HG03571 (cell line): ENCODE measurements around the gene IL1RAPL2.
A peak's percentile ranks its signal among the peaks of the same experiment; 100 is the strongest.
"Not testable (repeated sequence)": the region's sequence is repeated elsewhere in the genome, so short reads cannot be mapped to it uniquely, and the experiment has no call there.

Experiments
- ATAC-seq: cut with Tn5 transposase; IDR thresholded peaks from one replicate; pipeline ENCODE4 v1.9.1; 2021; ENCODE audit not compliant: unreplicated experiment

IL1RAPL2 gene

DNA sequence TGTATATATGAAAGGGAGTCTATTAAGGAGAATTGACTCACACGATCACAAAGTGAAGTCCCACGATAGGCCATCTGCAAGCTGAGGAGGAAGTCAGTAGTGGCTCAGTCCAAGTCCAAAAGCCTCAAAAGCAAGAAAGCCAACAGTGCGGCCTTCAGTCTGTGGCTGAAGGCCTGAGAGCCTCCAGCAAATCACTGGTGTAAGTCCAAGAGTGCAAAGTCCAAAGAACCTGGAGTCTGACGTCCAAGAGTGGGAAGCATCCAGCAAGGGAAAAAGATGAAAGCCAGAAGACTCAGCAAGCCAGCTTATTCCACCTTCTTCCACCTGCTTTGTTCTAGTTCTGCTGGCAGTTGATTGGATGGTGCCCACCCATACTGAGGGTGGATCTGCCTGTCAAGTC, 104.1 kb downstream of the IL1RAPL2 start:
- ATAC-seq, result no peak

DNA sequence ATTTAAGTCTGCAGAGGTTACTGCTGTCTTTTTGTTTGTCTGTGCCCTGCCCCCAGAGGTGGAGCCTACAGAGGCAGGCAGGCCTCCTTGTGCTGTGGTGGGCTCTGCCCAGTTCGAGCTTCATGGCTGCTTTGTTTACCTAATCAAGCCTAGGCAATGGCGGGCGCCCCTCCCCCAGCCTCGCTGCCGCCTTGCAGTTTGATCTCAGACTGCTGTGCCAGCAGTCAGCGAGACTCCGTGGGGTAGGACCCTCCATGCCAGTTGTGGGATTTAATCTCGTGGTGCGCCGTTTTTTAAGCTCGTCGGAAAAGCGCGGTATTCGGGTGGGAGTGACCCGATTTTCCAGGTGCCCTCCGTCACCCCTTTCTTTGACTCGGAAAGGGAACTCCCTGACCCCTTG, 111.5 kb downstream of the IL1RAPL2 start:
- not testable (repeated sequence) for ATAC-seq

DNA sequence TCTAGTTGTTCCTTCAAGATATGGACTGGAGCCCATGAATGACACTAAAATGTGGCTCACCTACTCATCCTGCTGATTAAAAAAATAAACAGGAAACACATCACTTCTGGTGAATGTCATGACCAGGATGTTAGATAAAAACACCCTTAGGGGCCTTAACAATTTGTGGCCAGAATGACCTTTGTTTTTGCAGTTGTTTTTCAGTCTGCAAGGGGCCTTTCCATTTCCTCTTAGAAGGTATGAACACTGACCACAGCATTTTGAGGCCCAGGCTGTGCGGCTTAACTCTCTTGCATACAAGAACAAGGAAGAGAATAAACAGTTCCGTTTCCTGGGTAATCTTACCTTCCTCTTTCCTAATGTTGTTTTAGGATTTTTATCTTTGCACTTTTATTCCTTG, 113.2 kb downstream of the IL1RAPL2 start:
- ATAC-seq, result no peak

DNA sequence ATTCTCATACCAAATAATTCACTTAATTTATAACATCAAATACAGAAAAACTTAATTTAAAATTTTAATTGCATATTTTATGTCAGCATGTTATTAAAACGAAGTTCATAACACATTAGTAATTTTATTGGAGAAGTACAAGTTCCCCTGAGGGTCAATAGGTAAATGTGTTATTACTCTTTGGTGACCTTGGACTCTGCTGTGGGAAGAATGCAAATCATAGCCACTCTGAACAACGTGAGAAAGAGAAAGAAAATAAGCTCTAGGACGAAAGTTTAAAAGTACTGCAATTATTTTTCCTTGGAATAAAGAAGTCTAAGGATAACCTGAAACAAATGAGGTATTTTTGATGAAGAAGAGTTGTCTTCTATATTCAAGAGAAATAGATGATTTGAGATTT, 115.2 kb downstream of the IL1RAPL2 start:
- ATAC-seq, result no peak

DNA sequence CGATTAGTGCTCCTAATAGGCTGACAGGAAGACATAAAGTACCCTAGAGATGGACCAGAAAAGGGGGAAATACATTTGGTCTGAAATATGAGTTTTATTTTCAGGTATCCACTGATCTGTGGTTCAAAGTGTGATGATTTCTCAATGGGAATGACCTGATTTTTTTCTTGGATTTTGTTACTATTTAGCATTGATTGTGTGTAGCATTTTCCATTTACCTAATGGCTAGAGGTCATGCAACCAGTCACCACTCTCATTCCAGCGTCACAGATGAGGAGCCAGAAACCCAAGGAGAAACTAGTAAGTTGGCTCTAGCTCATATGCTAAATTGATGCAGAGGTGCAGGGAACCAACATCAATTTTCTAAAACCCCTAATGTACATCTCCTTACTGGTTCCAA, 118.1 kb downstream of the IL1RAPL2 start:
- ATAC-seq, result no peak

DNA sequence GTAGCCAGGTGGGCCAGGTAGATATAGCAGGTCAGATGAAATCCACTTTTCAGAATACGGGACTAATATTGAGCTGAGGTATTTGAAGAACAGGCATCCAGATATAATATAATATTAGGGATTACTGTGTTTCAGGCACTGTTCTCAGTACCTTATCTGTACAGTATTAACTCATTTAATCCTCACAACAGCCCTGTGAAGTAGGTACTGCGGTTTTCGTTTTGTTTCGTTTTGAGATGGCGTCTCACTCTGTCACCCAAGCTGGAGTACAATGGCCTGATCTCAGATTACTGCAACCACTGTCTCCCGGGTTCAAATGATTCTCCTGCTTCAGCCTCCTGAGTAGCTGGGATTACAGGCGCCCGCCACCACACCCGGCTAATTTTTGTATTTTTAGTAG, 129.6 kb downstream of the IL1RAPL2 start:
- peak; percentile 92 for ATAC-seq

DNA sequence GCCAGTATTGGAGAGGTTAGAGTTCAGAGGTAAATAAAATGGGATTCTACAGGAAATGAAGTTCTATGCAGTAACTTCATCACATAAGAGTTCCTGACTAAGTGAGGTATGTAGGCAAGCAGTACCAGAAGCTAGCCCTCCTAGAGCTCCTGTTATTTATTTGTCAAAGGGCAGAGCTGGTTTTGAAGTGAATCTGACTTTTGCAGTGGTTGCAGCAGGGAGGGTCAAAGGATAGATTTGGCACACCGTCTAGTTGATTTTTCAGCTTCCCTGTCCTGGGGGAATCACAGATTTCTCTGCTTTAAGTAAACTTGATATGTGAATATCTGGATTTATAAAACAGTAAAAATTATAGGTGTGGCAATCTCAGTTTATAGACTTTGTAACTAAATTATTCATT, 130.7 kb downstream of the IL1RAPL2 start:
- no peak for ATAC-seq

DNA sequence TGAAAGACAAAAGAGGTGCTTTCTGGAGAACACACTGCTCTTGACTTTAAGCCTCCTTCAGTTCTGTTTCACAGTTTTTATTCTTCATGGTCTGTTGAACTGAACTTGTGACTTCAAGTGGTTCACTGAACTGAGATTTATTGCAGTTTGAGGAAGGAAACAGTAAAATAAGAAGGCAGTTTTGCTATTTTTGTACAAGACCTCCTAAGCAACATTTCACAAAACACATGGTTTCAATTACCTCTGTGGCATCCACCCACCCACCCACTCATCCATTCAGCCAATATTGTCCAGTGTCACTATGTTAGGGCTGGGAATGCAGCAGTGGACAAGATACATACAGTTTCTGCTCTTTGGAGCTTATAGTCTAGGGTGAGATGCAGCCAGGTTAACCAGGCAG, 131.3 kb downstream of the IL1RAPL2 start:
- ATAC-seq, result no peak

DNA sequence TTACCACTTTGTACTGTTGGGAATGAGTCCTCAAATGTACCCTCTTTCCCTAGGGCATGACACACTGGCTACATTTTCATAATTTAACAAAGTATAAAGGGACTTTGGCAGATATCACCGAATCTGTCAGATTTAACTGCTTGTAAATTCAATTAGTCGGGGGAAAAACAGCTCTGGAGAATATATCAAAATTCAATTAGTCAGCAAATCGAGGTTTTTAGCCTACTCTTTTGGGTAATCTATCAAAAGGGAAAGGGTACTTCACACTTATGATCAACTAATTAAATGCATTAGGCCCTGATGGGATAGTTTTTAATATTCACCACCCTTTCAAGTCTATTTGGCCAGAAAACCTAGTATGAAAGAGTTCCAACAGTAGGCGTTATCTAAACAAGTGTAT, 141.0 kb downstream of the IL1RAPL2 start:
- ATAC-seq, result no peak

DNA sequence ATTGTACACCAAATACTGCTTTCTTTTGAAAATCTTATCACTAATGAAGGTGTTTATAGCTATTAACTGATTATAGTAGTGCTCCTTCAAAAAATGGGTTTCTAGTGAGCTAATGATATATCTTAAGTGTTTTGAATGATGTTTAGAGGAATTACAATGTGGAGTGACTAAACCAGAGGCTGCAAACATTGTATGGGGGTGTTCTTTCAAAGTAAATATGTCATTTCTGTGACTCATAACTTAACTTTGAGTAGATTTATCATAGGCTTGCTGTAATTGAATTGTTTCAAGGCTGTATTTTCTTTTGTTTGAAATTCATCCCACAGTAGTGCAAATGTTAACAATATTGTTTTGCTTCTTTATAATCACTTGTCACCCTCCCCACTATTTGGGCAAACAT, 141.6 kb downstream of the IL1RAPL2 start:
- no peak for ATAC-seq

DNA sequence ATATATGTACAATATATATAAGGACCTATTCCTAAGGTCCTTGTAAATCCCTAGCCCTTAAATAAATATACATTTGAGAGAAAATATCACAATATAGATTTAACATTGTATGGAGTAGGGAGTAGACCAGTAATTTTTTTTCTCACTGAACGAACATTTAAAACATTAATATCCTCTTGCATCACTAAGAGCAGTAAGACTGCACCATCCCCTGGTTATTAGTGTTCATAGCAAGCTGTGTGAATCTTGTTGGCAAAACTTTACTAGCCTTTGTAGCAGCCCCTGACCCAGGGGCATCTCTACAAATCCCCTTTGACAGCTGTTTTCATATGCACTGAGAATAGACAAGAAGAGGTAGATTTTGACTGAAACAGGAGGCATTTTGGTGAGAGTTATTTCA, 146.5 kb downstream of the IL1RAPL2 start:
- ATAC-seq, result no peak

DNA sequence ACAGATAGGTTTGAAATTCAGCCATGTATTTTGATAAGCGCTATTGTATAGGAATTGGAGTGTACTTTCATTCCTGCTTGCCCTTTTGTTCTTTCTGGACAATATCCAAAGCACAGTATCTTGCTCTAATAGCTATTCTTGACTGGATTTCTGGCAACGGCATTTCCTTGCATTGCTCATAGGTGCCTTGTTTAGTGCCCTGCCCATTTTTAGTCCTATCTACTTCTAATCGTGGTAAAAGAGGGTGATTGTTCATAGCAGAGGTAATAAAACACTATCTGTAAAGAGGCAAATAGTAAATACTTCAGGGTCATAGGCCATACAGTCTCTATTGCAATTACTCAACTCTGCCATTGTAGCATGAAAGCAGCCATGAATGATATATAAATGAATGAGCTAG, 155.9 kb downstream of the IL1RAPL2 start:
- no peak for ATAC-seq

DNA sequence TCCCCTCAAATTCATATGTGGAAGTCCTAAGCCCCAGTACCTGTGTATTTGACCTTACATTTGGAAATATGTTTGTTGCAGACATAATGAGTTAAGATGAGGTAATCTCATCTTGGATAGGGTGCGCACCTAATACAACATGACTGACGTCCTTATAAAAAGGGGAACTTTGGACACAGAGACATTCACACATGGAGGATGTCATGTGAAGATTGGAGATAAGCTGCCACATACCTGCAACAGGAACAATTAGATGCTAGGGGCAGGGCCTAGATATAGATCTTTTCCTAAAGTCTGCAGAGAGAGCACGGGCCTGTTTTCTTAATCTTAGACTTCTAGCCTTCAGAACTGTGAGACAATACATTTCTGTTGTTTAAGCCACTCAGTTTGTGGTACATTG, 162.5 kb downstream of the IL1RAPL2 start:
- no peak for ATAC-seq

DNA sequence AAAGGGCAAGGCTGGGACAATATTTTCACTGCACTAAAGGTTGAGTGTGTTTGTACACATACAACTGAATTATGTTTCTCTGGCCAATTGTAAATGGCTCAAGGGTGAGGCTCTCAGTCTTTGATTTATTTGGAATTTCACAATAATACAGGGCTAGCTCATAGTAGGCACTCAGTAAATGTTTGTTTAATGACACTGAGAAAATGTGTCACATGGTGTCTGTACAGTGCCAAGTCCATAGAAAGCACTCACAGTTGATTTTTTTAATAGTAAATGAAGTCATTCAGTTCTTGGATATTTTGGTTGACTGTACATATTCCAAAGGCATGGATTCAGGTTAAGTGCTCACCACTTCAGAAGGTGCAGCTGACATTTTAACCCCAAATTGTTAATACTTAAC, 176.4 kb downstream of the IL1RAPL2 start:
- ATAC-seq, result no peak

DNA sequence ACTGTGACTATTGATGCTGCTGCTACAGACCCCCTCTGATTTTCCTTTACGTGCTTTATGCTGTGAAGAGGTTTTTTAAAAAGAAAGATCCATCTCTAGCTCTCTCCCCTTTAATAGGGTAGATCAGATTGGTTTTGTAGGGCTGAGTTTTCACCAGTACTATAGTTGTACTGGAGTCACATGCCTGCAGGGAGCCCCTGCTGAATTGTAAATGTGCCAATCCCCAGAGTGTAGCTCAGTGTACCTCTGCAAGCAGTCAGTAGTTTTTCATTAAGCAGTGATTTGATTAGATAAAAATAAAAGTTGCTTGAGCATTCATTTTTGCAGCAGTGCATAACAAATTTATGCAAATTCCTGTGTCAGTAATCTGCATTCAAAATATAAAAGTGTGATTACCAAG, 179.2 kb downstream of the IL1RAPL2 start:
- no peak for ATAC-seq

DNA sequence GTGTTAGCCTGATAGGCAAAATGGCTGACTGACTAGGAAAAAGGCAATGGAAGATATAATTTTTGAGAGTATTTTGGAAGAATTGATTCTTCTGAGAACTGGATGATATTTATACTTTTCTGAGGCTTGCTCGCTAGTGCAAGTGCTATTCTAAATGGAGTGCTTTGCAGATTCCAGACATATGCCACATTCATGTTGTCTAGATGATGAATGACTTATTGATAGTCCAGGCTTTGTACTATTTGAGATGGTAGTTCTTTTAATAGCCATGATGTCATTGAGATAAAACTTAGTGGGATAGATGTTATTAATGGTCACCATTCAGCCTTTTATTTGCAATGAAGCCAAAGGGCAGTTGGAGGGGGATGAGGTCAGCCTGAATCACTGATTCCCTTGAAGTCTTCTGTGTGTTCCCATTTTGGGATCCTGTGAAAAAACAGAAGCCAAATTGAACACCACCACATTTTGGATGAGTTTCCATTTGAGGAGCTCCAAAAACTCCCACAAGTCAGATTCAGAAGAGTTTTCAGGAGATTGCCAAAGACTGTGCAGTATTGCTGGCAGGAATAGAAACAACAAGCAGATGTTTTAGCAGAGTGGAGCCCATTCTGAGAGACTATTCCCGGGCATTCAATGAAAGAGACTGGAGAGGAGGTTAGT, 184.1 kb downstream of the IL1RAPL2 start:
- ATAC-seq, result no peak

DNA sequence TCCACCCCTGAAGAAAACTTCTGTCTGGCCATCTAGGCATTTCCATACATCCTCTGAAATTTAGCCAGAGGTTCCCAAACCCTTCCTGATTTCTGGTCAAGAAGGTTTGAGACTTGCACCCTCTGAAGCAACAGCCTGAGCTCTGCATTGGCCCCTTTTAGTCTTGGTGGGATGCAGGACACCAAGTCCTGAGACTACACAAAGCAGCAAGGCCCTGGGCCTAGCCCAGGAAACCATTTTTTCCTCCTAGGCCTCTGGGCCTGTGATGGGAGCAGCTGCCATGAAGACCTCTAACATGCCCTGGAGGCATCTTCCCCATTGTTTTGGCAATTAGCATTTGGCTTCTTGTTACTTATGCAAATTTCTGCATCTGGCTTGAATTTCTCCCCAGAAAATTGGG, 196.6 kb downstream of the IL1RAPL2 start:
- no peak for ATAC-seq

DNA sequence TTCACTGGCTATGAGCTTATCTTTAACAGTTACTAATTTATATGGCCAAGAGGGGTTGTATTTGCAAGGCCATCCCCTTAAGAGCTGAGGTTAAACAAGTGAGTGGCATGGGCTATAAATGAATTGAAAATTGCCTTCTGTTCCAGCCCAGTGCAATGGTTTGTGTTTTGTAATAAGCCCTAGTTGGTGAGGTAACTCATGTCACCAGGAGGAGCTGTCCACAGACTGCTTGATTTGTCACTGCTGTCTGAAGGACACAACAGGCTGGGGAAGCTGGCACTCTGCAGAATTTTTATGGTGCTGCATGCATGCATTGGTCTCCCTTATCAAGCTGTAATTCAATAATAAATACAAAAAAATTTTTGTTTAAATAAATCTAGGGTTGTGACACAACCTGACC, 223.8 kb downstream of the IL1RAPL2 start:
- no peak for ATAC-seq

DNA sequence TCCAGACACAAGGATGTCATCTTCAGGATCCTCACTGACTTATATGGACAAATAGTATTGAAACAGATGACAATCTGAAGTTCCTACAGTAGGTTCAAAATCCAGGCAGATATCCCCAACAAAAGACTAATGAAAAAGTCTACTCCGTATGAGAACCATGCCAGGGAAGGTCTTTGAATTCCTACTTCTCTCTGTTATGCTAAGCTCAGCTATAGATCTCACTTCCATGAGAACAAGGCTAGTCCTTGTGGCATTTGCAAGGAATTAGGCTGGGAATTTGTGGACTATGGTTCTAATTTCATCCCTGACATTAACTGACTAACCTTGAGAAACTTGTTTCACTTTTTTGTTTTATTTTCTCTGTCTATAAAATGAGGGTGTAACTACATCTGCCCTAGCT, 229.8 kb downstream of the IL1RAPL2 start:
- ATAC-seq, result no peak

DNA sequence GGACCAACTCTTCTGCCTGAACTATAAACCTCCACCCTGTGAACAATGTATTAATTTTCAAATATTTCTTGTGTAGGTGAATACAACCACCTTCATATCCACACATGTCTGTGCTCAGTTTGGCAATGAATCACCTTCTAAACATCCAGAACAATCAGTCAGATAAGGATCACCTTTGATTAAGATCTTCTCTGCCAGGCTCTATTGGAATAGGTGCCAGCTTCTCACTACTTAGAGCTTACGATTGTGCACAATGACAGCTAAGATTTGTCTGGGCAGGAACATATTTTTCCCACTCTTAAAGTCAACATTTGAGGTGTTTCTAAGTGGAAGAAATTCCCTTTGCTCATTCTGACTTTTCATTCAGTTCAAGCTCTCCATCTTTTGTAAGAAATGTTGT, 237.2 kb downstream of the IL1RAPL2 start:
- ATAC-seq, result no peak

DNA sequence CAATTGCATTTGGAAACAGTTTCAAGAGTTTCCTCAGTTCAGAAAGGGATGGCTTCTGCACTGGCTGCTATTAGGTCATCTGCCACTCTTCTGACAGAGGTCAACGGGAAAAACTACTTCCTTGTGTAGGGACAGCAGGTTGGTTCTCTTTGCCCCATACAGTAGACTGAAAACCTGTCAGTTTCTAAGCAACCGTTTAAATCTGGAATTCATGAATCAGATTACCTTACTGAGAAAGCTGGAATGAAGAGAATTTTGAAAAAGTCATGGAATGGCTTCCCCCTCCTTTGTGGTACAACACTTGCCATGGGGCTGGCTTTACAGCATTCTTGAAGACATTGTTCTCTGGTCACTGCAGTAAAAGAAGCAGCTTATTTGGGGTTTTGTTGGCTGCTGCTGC, 240.3 kb downstream of the IL1RAPL2 start:
- ATAC-seq, result no peak

DNA sequence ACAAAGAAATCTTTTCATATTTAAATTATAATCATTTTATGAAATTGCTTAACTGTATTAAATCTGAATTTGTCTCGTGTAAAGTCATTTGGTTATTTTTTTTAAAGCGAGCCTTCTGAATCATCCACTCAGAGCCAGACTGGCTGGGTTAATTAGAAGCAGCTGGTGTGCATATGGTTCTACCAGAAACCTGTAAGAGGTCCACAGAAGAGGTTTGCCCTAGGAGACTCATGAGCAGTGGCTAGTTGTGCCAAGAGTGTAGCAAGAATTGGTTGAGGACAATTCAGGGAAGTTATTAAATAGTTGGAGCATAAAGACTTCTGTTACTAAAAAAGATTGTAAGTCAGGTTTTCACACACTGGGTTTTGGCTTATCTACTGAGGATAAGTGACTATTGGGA, 267.4 kb downstream of the IL1RAPL2 start:
- ATAC-seq, result no peak

DNA sequence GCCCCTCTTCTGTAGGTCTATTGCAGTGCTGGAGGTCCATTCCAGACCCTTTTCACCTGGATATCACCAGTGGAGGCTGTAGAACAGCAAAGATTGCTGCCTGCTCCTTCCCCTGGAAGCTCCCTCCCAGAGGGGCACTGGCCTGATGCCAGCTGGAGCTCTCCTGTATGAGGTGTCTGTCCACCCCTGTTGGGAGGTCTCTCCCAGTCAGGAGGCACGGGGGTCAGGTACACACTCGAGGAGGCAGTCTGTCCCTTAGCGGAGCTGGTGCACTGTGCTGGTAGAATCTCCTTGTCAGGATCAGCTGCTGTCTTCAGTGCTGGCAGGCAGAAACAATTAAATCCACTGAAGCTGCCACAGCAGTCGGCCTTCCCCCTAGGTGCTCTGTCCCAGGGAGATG, 276.6 kb downstream of the IL1RAPL2 start:
- no peak for ATAC-seq

DNA sequence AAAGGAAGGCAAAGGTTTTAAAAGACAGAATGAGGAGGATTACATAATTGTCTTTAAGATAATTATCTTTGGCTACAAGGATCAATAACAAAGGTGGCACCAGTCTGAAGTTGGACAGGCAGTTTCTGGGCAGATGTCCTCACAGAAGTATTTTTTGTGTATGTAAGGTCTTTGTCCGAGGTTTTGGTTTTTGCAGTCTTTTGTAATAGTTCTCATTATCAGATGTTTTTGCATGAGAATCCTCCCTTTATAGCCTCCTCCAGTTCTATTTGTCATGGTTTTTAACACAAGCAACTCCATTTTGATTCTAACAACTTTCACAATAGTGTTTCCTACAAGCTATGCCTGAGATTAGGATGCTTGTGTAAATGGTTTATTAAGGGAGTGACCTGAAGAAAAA, 286.2 kb downstream of the IL1RAPL2 start:
- no peak for ATAC-seq
